Hematopoietic multipotent progenitor cell treated with erythropoietin and hydrocortisone succinate and interleukin-3 and kit ligand, for 4 days (in vitro differentiated cells): ENCODE results near the gene HYAL4.

Source experiments
- DNase-seq: peaks from one replicate; pipeline ENCODE4 v3.0.0-alpha.2; 2015

Gene HYAL4

GRCh38 chr7:123918309-123918708, 73.3 kb downstream of the HYAL4 start:
- DNase-seq = no peak

- DNase-seq = no peak
Measured at GRCh38 chr7:123923599-123923998, 78.6 kb downstream of the HYAL4 start.

GRCh38 chr7:123924941-123925340, 80.0 kb downstream of the HYAL4 start, which contains the start of gene SPAM1:
Gene SPAM1, plus strand, starts transcription at chr7:123925241. Its CDS starts 28,330 bp downstream, at chr7:123953571.
- DNase-seq = no peak
